Measurements from ENCODE around the gene SUGCT. TPM values are rescaled to one million over a fixed set of nuclear protein-coding genes. Genes with fewer than 3 reads are reported as not detected.

Gene SUGCT
- total and polyA plus RNA-seq, 5 donors, result 5.7 to 10.3 (median 6.1) TPM

- intact Hi-C loops (cut with DNase I), result no loop called here
- Histone ChIP-seq H3K4me3 (ENCODE audit: low read length) (no peak overlapping the region), H3K27ac (ENCODE audit: low read length) (no peak overlapping the region), H3K27me3 (ENCODE audit: control insufficient read depth, insufficient read depth) (no peaks in the 10 kb centered on the region), H3K4me1 (ENCODE audit: control insufficient read depth, insufficient read depth, low read length) (no peaks in the 10 kb centered on the region), H3K9me3 (ENCODE audit: control insufficient read depth, low read length) (no peaks in the 10 kb centered on the region)
- DNase-seq (no peak), ATAC-seq (no peak)
- 85% methylated on average over 6 of the region's 6 CpGs for WGBS
Measured at GRCh38 chr7:40356871-40357709, 222.3 kb downstream of the SUGCT start.

DNA sequence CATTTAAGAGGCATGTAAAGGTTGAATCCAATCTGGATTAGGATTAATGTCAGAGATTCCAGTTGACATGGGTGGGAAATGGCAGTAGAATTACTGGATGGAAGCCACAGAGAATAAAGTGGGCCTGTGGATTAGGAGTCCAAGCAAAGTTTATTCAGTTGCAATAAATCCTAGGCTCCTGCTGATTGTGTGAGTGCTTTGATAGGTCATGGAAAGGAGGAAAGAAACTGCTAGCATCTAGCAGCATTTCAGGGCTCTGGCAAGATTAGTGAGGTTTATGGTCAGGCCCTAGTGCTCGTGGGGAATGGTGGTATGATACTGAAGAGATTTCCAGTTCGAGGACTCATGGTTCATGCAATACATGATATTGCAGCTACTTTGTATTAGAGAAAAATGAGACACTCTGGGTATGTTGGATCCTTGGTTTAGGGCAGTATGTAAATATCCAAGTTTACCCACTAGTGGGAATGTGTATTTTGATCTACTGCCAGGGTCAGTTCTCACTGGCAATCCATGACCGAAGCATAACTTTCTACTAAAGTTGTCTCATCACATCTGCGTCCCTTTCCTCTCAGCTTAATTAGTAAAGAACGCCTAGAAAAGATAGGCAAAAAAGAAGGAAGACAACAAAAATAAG lies 235.0 kb downstream of the SUGCT start:
- H3K27me3 ChIP-seq (ENCODE audit: control insufficient read depth, insufficient read depth), result no peaks in the 10 kb centered on the region
- no peaks in the 10 kb centered on the region for H3K9me3 ChIP-seq (ENCODE audit: control insufficient read depth, low read length)
- intact Hi-C loops (cut with DNase I), result no loop called here
- no peaks in the 10 kb centered on the region for H3K4me1 ChIP-seq (ENCODE audit: control insufficient read depth, insufficient read depth, low read length)
- ATAC-seq (no peak), DNase-seq (no peak)
- no peak overlapping the region for H3K4me3 ChIP-seq (ENCODE audit: low read length)
- 84% methylated on average over 5 of the region's 5 CpGs for WGBS
- no peak overlapping the region for H3K27ac ChIP-seq (ENCODE audit: low read length)

DNA sequence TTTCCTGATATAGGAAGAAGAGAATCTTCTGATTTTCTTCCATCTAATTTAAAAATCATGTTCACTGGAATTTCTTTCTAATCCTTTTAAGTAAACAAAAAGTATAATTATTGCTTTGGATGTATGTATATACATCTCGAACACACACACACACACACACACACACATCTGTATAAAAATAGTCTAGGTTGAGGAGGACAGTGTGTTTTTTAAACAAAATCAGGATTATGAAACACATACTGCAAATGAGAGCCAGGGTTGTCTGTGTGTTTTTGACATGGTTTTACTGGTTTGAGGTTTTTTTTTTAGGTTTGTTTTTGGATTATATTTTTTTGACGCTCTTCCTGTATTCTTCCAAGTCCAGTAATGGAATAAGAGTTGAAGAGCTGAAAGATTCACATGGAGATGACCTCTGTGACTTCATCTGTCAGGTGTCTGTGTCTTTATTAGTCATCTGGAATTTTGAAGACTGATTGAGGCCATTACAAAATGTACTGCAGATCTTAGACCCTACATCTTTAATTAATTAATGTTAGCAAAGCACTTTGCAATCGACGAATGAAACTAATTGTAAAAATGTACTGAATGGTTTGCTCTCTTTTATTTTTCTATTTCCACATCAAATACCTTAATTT lies 237.1 kb downstream of the SUGCT start:
- ATAC-seq (no peak), DNase-seq (no peak)
- intact Hi-C loops (cut with DNase I), result no loop called here
- Histone ChIP-seq H3K27ac (ENCODE audit: low read length) (no peak overlapping the region), H3K4me3 (ENCODE audit: low read length) (no peak overlapping the region), H3K27me3 (ENCODE audit: control insufficient read depth, insufficient read depth) (no peaks in the 10 kb centered on the region), H3K9me3 (ENCODE audit: control insufficient read depth, low read length) (no peaks in the 10 kb centered on the region), H3K4me1 (ENCODE audit: control insufficient read depth, insufficient read depth, low read length) (no peaks in the 10 kb centered on the region)
- WGBS, result 85% methylated on average over 4 of the region's 4 CpGs

GRCh38 chr7:40374575-40374974 lies 239.8 kb downstream of the SUGCT start:
- Histone ChIP-seq H3K4me1 (ENCODE audit: control insufficient read depth, insufficient read depth, low read length) (no peaks in the 10 kb centered on the region), H3K9me3 (ENCODE audit: control insufficient read depth, low read length) (no peaks in the 10 kb centered on the region), H3K27me3 (ENCODE audit: control insufficient read depth, insufficient read depth) (no peaks in the 10 kb centered on the region), H3K4me3 (ENCODE audit: low read length) (no peak overlapping the region), H3K27ac (ENCODE audit: low read length) (no peak overlapping the region)
- 94% methylated on average over 2 of the region's 2 CpGs for WGBS
- intact Hi-C loops (cut with DNase I), result no loop called here
- ATAC-seq (no peak), DNase-seq (no peak)

GRCh38 chr7:40380111-40380510 lies 245.3 kb downstream of the SUGCT start:
- Histone ChIP-seq H3K9me3 (ENCODE audit: control insufficient read depth, low read length) (no peaks in the 10 kb centered on the region), H3K4me1 (ENCODE audit: control insufficient read depth, insufficient read depth, low read length) (no peaks in the 10 kb centered on the region), H3K4me3 (ENCODE audit: low read length) (no peak overlapping the region), H3K27me3 (ENCODE audit: control insufficient read depth, insufficient read depth) (no peaks in the 10 kb centered on the region), H3K27ac (ENCODE audit: low read length) (no peak overlapping the region)
- ATAC-seq (no peak), DNase-seq (no peak)
- WGBS, result 94% methylated on average over 4 of the region's 4 CpGs
- intact Hi-C loops (cut with DNase I), result no loop called here

DNA sequence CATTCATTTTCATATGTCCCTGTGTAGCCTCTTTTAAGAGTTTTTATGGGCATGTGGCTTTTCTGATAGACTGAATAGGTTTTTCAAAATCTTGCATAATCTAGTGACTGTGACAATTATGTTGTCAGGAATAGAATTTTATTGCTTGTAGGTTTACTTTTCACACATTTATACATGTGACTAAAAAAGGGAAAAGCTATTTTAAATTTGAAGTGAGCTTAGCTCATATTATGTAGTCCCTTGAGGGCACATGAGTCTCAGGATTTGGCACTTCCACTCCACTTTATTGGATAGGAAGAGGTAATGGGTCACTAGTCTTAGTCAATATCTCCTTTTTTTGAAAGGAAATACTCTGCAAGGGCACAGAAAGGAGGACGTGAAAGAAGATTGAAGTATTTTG lies 247.3 kb downstream of the SUGCT start:
- no peak overlapping the region for H3K4me3 ChIP-seq (ENCODE audit: low read length)
- H3K9me3 ChIP-seq (ENCODE audit: control insufficient read depth, low read length), result no peaks in the 10 kb centered on the region
- intact Hi-C loops (cut with DNase I), result no loop called here
- DNase-seq (no peak), ATAC-seq (no peak)
- no peaks in the 10 kb centered on the region for H3K4me1 ChIP-seq (ENCODE audit: control insufficient read depth, insufficient read depth, low read length)
- H3K27ac ChIP-seq (ENCODE audit: low read length), result no peak overlapping the region
- no peaks in the 10 kb centered on the region for H3K27me3 ChIP-seq (ENCODE audit: control insufficient read depth, insufficient read depth)
- WGBS, result 69% methylated on average over 1 of the region's 1 CpG

GRCh38 chr7:40393660-40394059 lies 258.9 kb downstream of the SUGCT start:
- H3K27ac ChIP-seq (ENCODE audit: low read length), result no peak overlapping the region
- ATAC-seq (no peak), DNase-seq (no peak)
- no peak overlapping the region for H3K4me3 ChIP-seq (ENCODE audit: low read length)
- no peaks in the 10 kb centered on the region for H3K27me3 ChIP-seq (ENCODE audit: control insufficient read depth, insufficient read depth)
- intact Hi-C loops (cut with DNase I), result no loop called here
- H3K9me3 ChIP-seq (ENCODE audit: control insufficient read depth, low read length), result no peaks in the 10 kb centered on the region
- H3K4me1 ChIP-seq (ENCODE audit: control insufficient read depth, insufficient read depth, low read length), result no peaks in the 10 kb centered on the region
- WGBS, result 77% methylated on average over 3 of the region's 3 CpGs

DNA sequence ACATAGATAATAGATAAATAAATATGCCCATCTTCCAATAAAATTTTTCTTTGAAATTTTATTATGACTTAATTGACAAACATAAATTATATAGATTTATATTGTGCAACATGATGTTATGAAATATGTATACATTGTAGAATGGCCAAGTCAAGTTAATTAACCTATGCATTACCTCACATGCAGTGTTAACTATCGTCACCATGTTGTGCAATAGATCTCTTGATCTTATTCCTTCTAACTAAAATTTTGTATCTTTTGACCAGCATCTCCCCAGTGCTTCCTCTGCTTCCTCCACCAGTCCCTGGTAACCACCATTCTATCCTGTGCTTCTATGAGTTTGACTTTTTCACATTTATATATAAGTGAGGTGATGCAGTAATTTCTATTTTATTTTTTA lies 259.6 kb downstream of the SUGCT start:
- intact Hi-C loops (cut with DNase I), result no loop called here
- no peaks in the 10 kb centered on the region for H3K9me3 ChIP-seq (ENCODE audit: control insufficient read depth, low read length)
- H3K27ac ChIP-seq (ENCODE audit: low read length), result no peak overlapping the region
- ATAC-seq (no peak), DNase-seq (no peak)
- WGBS, result 89% methylated on average over 1 of the region's 1 CpG
- H3K4me1 ChIP-seq (ENCODE audit: control insufficient read depth, insufficient read depth, low read length), result no peaks in the 10 kb centered on the region
- no peak overlapping the region for H3K4me3 ChIP-seq (ENCODE audit: low read length)
- H3K27me3 ChIP-seq (ENCODE audit: control insufficient read depth, insufficient read depth), result no peaks in the 10 kb centered on the region

GRCh38 chr7:40400525-40400924 lies 265.7 kb downstream of the SUGCT start:
- WGBS, result 77% methylated on average over 4 of the region's 4 CpGs
- H3K4me1 ChIP-seq (ENCODE audit: control insufficient read depth, insufficient read depth, low read length), result no peaks in the 10 kb centered on the region
- H3K27me3 ChIP-seq (ENCODE audit: control insufficient read depth, insufficient read depth), result no peaks in the 10 kb centered on the region
- ATAC-seq, result no peak
- intact Hi-C loops (cut with DNase I), result no loop called here
- DNase-seq, result no peak
- H3K4me3 ChIP-seq (ENCODE audit: low read length), result no peak overlapping the region
- no peak overlapping the region for H3K27ac ChIP-seq (ENCODE audit: low read length)
- no peaks in the 10 kb centered on the region for H3K9me3 ChIP-seq (ENCODE audit: control insufficient read depth, low read length)

DNA sequence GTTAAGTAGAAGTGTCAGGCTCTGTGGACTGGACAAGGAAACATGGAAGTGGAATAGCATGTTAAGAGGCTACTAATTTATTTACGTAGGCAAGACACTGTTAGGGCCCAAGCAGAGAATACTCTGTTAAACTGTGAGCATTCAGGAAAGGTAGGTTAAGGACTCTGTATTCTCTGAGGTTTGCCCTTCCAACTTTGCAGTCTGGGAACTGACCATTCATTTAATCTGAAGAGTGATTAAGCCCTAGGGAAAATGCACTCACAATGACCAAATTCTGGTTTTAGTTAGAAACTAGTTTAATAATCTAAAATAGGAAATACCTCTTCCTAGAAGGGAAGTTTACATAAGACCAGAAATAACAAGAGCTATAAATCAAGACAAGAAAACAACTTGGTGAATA lies 266.6 kb downstream of the SUGCT start:
- no peaks in the 10 kb centered on the region for H3K27me3 ChIP-seq (ENCODE audit: control insufficient read depth, insufficient read depth)
- H3K27ac ChIP-seq (ENCODE audit: low read length), result no peak overlapping the region
- DNase-seq (no peak), ATAC-seq (no peak)
- intact Hi-C loops (cut with DNase I), result no loop called here
- WGBS, result 92% methylated on average over 1 of the region's 1 CpG
- no peaks in the 10 kb centered on the region for H3K4me1 ChIP-seq (ENCODE audit: control insufficient read depth, insufficient read depth, low read length)
- H3K4me3 ChIP-seq (ENCODE audit: low read length), result no peak overlapping the region
- H3K9me3 ChIP-seq (ENCODE audit: control insufficient read depth, low read length), result no peaks in the 10 kb centered on the region

DNA sequence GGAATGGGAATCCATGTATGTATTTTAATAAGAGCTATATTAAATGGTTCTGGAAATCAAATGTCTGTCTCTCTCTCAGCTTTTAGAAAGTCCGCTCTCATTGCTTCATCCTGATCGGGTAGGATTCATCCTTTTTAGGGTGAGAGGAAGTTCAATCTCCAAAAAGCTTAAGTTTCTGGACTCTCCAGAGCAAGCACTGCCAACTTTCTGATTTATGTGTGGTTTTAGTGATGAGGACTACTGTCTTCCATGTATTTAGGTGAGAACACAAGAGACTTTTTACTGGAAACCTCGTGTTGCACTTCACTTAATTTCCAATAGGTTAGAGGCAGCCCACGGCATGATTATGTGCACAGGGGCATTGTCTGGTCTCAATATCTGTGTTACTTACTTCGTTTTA lies 267.9 kb downstream of the SUGCT start:
- H3K27me3 ChIP-seq (ENCODE audit: control insufficient read depth, insufficient read depth), result no peaks in the 10 kb centered on the region
- ATAC-seq, result no peak
- H3K4me3 ChIP-seq (ENCODE audit: low read length), result no peak overlapping the region
- intact Hi-C loops (cut with DNase I), result no loop called here
- no peaks in the 10 kb centered on the region for H3K4me1 ChIP-seq (ENCODE audit: control insufficient read depth, insufficient read depth, low read length)
- no peak for DNase-seq
- WGBS, result 61% methylated on average over 5 of the region's 5 CpGs
- H3K9me3 ChIP-seq (ENCODE audit: control insufficient read depth, low read length), result no peaks in the 10 kb centered on the region
- H3K27ac ChIP-seq (ENCODE audit: low read length), result no peak overlapping the region
